ENCODE results near the gene SCARB1. TPM values are rescaled to one million over a fixed set of nuclear protein-coding genes. Genes with fewer than 3 reads are reported as not detected.

The SCARB1 gene
- polyA plus RNA-seq, 10 donors, result 16.5 to 30.6 (median 20.7) TPM

DNA sequence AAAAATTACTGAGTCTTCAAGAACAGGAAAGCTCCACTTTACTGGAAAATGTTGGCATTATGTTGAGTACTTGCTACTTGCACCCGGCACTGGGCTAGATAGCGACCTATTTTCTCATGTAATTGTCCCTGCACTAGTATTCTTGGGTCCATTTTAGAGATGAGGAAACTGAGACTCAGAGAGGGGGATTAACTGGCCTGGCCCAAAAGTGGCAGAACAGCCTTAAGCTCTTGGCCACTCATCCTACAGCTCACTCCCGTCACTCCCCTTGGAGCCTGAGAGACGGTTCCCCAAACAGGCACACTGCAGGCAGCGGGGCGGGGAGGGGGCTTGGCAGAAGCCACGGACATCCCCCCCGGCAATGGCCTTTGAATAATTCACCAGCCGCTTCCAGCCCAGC is 113.9 kb downstream of the SCARB1 start:
- no peak for DNase-seq

DNA sequence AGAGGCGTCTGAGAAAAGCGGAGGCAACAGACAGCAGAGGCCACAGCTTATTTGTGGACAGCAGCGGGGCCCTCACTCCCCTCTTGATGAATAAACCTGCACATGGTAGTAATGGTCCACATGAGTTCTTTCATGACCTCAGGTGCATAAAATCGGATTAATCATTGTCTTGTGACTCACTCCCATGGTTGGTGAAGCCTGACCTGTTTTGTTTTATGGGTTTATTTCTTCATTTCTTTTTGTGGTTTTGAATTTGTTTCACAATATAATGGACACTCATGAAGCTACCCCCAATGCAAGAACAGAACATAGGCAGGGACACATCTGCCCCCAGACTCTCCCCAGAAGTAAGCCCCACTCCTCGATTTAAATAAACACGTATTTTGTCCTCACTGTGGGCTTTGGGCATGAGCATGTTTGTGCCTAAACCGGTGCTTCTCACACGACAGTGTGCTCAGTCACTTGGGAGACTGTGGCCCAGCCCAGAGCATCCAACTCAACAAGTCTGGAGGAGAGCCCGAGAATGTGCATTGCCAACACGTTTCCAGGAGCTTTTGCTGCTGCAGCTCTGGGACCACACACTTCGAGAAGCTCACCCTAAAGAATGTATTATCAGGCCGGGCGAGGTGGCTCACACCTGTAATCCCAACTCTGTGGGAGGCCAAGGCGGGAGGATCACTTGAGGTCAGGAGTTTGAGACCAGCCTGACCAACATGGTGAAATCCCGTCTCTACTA is 116.1 kb downstream of the SCARB1 start:
- DNase-seq, result peak in 1 of 3 donors; percentile 75

DNA sequence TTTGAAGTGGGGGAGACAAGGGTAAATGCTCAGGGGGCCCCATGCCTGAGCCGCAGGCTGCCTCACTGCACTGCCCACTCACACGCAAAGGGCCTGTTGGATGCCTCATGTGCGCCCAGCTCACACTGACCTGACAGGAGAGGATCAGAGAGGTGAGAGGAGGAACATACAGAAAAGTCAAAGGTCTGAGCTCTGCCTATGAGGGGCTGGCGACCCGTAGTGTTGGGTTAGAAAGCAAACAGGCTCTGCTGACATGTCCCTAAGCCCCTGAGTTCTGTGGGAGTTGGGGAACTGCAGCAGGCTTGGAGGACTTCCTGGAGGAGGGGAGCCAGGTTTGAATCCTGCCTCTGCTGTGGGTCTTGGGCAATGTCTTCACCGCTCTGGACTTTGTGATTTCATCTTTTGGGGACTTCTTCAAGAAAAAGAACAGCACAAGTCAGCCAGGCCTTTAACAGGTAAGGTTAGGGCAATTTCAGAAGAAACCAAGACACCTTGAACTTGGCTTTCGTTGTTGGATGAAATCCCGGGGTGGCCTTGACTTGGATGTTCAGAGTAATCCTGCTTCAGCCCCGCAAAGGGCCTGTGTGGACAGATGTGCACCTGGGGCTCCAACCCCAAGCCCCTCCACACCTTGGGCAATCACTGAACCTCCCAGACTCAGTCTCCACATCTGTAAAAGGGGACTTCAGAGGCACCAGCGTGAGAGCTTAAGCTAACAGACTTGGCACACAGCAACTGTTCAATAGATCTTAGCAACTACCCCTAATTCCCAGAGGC is 116.8 kb downstream of the SCARB1 start:
- DNase-seq, result no peak

DNA sequence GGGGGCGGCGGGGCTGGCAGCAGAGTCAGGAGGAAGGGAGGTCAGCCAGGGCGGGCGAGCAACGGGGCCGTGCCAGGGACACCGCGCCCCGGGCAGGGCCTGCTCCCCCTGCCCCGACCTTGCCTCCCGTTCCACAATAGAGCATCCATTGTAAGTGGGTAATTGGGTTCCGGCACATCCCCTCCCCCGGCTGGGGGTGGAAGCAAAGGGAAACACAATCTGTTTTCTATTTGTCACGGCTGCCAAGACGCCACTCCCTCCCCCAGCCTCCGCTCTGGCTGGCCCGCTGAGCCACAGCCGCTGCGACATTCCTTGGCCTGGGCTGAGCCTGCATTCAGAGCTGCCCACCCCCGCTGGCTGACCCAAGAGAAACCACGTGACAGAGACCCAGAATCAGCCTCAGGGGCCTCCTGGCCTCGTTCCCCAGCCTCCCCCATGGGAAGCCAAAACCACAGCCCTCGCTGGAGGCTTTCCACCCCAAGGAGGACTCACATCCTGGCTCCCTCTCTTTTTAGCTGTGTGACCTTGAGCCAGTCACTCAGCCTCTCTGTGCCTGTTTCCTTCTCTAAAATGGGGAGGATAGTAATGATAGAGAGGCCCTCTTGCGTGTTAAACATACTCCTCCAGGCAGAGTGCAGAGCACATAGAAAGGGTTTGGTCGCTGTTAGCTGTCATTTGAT is 117.6 kb downstream of the SCARB1 start:
- peak; percentile 93 to 97 (median 94) for DNase-seq

DNA sequence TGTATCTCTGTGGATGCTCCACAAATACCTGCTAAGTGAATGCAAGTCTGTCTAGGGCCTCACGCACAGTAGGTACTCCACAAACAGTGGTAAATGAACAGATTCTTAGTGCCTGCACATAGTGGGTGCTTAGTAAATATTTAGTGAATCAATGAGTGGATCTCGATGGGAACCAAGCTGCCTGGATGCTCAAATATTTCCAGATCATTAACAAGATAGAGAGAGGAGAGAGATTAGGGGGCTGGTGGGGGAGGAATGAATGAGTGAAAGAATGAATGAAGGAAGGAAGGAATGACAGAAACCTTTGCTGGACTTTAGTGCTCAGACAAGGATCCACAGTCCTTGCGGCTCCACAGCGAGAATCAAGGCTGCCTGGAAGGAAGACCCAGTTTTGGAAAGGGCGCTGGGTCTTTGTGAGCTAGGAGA is 118.2 kb downstream of the SCARB1 start:
- no peak for DNase-seq

DNA sequence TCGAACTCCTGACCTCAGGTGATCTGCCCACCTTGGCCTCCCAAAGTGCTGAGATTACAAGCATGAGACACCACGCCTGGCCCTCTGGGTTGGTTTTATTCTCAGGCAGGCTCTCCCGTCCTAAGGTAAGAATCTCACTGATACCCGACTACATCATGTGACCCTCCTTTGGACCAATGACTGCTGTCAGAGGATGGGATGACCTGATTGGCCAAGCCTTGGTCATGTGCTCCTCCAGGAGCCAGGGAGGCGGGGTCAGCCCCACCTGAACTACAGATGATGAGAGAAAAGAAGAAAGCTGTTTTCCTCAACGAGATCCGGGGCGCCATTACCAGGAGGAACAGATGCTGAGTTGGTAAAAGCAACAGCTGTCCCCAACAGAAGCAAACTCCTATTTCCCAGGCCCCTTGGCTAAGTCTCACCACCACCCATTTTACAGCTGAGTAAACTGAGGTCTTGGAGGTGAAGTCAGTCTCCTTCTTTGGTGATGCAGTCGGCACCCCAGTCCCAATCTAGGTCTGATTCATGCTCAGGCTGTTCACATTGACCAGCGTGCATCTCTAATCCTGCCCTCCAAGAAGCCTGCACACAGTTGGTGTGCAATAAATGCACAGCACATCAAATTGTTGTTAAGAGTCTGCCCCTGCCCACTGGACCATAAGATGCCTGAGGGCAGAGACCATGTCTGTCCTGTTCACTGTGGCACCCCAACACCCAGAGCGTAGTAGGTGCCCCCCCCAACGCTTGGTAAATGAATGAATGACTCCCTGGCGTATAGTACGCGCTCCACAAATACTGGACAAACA is 118.8 kb downstream of the SCARB1 start:
- DNase-seq, result no peak

DNA sequence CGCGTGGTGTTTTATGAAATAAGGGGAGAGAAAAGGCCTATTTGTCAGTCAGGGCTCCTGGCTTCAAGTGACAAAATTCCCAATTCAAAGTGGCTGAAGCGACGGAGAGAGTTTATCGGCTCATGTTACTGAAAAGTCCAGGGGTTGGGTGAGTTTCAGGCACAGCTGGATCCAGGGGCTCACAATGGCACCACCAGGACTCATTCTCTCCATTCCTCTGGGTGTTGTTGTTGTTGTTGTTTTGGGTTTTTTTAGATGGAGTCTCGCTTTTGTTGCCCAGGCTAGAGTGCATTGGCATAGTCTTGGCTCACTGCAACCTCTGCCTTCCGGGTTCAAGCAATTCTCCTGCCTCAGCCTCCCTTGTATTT is 119.4 kb downstream of the SCARB1 start:
- no peak for DNase-seq

DNA sequence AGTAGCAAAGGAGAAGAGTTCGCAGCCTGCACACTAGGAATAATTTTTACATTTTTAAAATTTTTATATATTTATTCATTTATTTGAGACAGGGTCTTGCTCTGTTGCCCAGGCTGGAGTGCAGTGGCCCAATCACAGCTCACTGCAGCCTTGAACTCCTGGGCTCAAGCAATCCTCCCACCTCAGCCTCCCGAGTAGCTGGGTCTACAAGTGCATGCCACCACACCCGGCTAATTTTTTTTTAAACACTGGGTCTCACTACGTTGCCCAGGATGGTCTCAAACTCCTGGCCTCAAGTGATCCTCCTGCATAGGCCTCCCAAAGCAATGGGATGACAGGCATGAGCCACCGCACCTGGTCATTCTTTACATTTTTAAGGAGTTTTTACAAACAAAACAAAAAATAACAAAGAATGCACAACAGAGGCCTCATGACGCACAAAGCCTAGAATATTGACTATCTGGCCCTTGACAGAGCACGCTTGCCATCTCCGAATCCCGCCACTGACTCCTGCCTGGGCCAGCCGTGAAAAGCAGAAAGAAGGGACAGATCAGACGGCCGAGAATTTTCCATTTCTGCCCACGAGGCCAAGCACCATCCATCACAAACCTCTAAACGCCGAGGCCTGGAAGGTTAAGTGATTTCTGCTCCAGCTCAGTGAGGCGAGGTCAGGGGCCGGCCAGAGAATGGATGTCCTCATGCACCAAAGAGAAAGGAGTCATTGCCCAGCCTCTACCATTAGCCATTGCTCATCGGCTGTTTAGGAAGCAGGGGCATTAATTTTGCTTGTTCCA is 120.0 kb downstream of the SCARB1 start:
- DNase-seq, result no peak

DNA sequence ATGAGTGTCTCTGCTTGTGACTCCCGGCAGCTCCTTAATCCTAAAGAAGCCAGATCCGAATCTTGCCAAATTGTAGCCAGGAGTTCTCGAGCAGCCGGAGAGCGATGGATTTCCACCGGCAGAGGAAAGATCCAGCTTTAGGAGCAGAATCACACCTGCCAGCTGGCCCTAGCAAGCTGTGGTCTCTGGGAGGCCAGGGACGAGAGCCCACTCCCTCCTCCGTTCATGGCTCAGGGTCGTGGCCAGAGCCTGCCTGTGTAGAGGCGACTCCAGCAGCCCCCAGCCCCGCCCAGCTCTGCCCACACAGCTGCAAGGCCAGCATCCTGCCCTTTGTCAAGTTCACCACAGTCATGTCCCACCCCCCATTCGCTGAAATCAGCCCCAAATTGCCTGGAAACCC is 121.0 kb downstream of the SCARB1 start:
- DNase-seq, result peak in 1 of 3 donors; percentile 77

DNA sequence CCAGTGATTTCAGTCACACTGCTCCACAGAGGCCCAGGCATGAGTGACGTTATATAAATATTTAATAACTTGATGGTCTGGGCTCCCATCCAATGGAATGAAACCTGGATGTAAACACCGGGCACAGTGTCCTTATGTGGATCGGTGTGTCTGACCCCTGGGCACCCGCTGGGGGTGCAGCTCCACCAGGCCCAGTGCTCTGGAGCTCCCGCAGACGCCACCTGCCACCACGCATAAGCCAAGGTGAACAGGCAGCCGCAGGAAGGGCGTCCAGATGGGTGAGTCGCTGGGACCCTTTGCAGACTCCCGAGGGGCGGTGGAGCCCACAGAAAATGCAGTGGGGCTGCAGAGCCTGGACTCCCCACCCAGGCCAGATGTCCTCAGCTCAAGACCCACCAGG is 121.6 kb downstream of the SCARB1 start:
- no peak for DNase-seq

DNA sequence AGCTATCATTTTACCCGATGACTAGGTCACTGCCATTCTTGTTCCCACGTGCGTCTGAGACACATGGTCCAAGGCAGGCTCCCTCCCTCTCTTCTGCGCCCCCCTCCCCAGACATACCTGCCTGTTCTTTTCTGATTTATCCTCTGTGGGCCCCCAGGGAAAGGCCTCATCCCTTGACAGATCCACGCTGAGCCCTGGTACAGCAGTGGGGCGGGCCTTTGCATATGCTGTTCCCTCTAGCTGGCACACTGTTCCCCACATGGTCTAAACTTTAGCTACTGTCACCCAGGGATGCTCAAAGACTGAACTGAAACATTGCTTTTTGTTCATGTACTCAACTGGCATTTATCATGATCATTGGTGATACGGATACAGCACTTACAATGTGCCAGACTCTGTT is 122.5 kb downstream of the SCARB1 start:
- DNase-seq, result no peak

DNA sequence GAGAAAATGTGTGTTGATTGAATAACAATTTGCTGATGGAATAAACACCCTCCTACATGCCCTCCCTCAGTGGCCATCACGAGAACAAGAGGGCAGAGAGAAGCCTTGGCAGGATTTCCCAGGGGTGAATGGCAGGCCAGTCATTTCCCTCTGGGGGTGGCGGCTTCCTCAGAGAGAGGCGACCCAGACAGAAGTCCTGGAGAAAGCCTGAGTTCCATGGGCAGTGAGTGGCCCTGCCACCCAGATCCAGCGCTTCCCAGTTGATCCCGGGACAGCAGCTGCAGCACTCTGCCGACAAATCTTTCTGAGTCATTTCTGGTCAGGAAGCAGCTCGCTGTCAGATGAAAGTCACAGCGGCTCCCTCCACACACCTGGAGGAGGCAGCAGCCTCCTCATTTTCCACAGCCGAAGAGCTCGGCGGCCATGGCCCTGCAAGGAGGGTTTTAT is 123.0 kb downstream of the SCARB1 start:
- DNase-seq, result peak in 1 of 3 donors; percentile 60

DNA sequence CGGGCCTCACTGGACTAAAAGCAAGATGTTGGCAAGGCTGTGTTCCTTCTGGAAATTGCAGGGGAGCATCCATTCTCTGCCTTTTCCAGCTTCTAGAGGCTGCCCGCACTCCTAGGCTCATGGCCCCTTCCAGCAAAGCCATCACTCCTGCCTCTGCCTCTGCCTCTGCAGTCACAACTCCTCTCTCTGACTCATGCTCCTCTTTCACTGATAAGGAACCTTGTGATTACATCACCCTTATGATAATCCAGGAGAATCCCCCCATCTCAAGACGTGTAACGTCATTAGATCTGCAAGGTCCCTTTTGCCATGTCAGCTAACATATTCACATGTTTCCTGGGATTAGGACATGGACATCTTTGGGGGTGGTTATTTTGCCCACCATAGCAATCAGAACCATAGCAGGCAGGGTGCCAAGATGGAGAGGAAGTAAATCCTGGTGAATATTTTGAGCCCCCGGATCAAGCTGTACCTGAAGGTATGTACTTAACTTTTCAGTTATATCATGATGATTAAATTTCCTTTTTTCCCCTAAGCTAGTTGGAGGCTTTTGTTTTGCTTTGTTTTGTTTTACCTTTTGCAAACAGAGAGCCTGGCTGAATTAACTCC is 123.6 kb downstream of the SCARB1 start:
- no peak for DNase-seq

DNA sequence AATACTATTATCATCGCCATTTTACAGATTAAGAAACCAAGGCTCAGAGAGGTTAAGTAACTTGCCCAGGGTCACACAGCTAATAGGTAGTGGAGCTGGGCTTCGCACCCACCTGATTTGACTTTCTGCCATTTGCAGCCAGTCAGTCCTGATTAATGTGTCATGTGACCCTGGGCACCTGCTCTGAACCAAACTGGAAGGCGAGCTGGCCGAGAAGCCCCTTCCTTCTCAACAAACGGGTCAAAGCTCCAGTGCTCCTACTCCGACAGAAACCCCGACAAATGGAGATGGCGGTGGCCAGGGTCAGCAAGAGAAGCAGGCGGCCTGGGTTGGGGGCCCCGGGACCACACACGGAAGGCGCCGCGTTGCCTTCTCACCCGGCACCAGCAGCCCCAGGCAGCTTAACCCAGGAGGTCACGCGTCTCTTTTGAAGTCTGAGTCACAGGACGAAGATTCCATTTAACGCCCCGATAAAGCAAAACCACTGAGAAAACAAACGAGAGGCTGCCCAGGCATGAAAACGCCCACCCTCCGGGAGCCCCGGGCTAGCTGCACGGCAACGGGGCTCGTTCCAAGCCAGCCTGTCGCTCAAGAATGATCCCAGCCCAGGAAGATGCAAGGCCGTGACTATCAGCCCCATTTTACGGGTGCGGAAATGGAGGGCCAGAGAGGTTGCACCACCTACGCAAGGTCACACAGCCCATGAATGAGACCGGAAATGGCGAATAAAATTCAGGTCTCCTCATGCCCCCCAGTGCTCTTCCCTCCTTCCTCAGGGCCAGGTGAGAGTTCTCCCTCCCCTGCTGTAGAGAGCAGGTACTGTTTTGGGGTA is 124.8 kb downstream of the SCARB1 start:
- no peak for DNase-seq

DNA sequence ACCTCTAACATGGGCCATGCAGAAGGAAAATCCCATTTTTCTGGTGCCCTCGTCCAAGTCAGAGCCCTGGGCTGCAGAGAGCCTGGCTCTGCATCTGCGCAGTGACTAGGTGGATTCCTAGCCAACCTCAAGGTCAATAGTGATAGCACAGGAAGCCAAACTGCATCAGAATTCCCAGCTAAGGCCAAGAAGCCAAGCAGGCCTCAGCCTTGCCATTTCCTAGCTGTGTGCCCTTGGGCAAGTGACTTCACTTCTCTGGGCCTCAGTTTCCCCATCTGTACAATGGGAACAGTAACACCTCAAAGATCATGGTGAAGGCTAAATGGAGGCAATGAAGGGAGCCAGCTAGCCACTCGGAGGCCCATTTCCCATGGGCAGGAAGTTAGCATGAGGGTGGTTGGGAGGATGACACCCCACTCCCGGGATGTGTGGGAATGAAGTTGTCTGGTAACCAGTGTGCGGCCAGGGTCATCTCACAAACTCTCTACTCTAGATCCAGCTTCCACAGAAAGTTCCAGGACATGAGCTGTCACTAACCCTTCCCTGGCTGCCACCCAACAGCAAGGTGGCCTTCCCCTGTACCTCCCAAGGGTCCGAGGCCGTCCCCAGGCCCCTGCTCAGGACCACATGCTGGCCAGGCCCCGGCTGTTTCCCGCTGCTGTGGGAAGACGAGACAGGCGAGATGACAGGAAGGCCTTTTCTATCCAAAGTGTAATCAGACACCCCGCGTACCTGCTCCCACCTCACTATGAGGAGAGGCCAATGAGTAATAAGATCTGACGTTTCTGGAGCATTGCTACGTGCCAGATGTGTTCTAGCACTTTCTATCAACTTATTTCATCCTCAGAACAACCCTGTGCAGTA is 125.7 kb downstream of the SCARB1 start:
- no peak for DNase-seq

DNA sequence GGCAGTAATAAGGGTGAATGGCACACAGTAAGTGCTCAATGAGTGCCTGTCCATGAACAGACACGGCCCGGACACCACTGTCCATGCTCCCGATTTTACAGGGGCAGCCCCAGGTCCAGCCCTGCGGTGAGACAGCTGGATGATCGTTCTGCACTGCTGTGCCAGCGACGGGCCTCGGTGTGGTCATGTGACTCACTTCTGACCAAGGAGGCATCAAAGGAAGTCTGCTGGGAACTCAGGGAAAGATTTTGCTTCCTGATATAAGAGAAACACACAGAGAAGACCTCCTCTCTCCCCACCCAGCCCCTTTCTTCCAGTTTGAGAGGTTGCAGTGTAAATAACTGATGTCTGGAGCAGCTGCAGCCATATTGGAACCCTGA is 126.6 kb downstream of the SCARB1 start:
- no peak for DNase-seq

DNA sequence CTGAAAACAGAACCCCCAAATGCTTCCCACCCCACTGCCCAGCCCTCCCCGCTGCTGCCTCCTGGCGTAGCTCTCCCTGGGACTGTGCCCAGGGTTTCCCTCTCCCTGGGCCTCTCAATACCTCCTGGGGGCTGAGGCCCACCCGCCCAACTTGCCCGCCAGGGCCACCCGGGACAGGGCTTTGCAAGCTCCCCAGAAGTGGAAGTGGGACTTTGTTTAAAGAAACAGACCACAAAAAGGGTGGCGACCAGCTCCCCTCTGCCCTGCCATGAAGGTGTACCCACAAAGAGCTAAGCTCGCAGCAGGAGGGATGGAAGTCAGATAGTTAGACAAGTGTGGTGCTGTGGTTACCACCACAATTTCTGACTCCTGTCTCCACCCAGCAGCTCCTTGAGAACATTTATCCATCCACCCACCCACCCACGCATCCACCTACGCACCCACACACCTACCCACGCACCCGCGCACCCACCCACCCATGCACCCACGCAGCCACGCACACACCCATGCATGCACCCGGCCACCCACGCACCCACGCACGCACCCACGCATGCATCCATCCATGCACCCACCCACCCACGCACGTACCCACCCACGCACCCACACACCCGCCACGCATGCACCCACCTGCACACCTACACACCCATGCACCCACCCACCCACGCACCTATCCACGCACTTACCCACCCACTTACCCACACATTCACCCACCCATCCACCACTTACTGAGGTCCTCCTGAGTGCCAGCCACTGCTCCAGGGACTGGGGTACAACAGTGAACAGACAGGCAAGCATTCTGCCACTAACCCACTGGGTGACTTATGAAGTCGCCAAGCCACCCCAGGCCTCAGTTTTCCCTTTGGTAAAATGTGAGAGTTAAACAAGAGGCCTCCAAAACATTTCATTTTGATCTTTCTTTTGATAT is 127.3 kb downstream of the SCARB1 start:
- DNase-seq, result no peak

Measured in muscle of back (tissue), 11 donors.